Stimulated activated CD8-positive, alpha-beta memory T cell treated with anti-CD3 and anti-CD28 coated beads, Interleukin-15, amount 100 ng/mL, for 24 hours (primary cell): Measurements from ENCODE around the gene ZC3H15.
"Not testable (repeated sequence)": the region's sequence is repeated elsewhere in the genome, so short reads cannot be mapped to it uniquely, and the experiment has no call there.

Source experiments
- DNase-seq: peaks from one replicate; pipeline ENCODE4 v3.0.0-alpha.2; 2020; ENCODE audit warnings: low read depth

Gene ZC3H15

GRCh38 chr2:186496401-186496800 lies 10.3 kb downstream of the ZC3H15 start:
- DNase-seq = no peak

GRCh38 chr2:186497928-186498327 lies 11.9 kb downstream of the ZC3H15 start:
- no peak for DNase-seq

GRCh38 chr2:186498834-186499233 lies 12.8 kb downstream of the ZC3H15 start:
- DNase-seq = no peak

- no peak for DNase-seq
Observed at GRCh38 chr2:186503827-186504606, 18.0 kb downstream of the ZC3H15 start.

GRCh38 chr2:186508263-186508662 lies 22.2 kb downstream of the ZC3H15 start:
- DNase-seq = no peak

GRCh38 chr2:186515376-186515775 lies 29.3 kb downstream of the ZC3H15 start:
- DNase-seq = no peak

- DNase-seq = no peak
Observed at GRCh38 chr2:186516396-186516795, 30.3 kb downstream of the ZC3H15 start.

GRCh38 chr2:186517090-186517489 lies 31.0 kb downstream of the ZC3H15 start:
- DNase-seq = no peak

- no peak for DNase-seq
Observed at GRCh38 chr2:186518291-186518690, 32.2 kb downstream of the ZC3H15 start.

GRCh38 chr2:186518945-186519344 lies 32.9 kb downstream of the ZC3H15 start:
- DNase-seq = no peak

GRCh38 chr2:186521570-186522153 lies 35.6 kb downstream of the ZC3H15 start:
- not testable (repeated sequence) for DNase-seq

- DNase-seq = no peak
Observed at GRCh38 chr2:186522450-186522849, 36.4 kb downstream of the ZC3H15 start.

- DNase-seq = no peak
Observed at GRCh38 chr2:186523791-186524190, 37.7 kb downstream of the ZC3H15 start.

- no peak for DNase-seq
Observed at GRCh38 chr2:186526281-186526680, 40.2 kb downstream of the ZC3H15 start.

- DNase-seq = no peak
Observed at GRCh38 chr2:186530314-186530713, 44.3 kb downstream of the ZC3H15 start.

- no peak for DNase-seq
Observed at GRCh38 chr2:186531257-186531775, 45.3 kb downstream of the ZC3H15 start.

GRCh38 chr2:186532891-186533290 lies 46.8 kb downstream of the ZC3H15 start:
- DNase-seq = no peak

- DNase-seq = no peak
Observed at GRCh38 chr2:186533717-186534116, 47.7 kb downstream of the ZC3H15 start.

GRCh38 chr2:186534406-186534805 lies 48.3 kb downstream of the ZC3H15 start:
- DNase-seq = no peak

- no peak for DNase-seq
Observed at GRCh38 chr2:186535861-186536260, 49.8 kb downstream of the ZC3H15 start.

- DNase-seq = no peak
Observed at GRCh38 chr2:186537019-186537418, 51.0 kb downstream of the ZC3H15 start.

- no peak for DNase-seq
Observed at GRCh38 chr2:186540941-186541340, 54.9 kb downstream of the ZC3H15 start.

GRCh38 chr2:186542002-186542401 lies 55.9 kb downstream of the ZC3H15 start:
- DNase-seq = no peak
